SU-DHL-6 (cell line): ENCODE data around the gene TRMT44.

Experiments used
- EZH2phosphoT487 ChIP-seq: fragments of 200-600 bp; sonication (generic), shearing (Covaris generic); conservative IDR thresholded peaks from 2 replicates; pipeline ENCODE4 v1.6.1; 2018; ENCODE audit warnings: mild to moderate bottlenecking, antibody characterized with exemption, low read length, moderate library complexity, mixed read lengths
- TF ChIP-seq, protein P1 (sequence below): fragments of 200-600 bp; sonication (generic); IDR thresholded peaks from one replicate; pipeline ENCODE4 v1.5.1; 2017; ENCODE audit warnings: antibody characterized with exemption, mild to moderate bottlenecking, low read length, moderate library complexity; ENCODE audit not compliant: insufficient read depth, poor library complexity, severe bottlenecking

DNA sequence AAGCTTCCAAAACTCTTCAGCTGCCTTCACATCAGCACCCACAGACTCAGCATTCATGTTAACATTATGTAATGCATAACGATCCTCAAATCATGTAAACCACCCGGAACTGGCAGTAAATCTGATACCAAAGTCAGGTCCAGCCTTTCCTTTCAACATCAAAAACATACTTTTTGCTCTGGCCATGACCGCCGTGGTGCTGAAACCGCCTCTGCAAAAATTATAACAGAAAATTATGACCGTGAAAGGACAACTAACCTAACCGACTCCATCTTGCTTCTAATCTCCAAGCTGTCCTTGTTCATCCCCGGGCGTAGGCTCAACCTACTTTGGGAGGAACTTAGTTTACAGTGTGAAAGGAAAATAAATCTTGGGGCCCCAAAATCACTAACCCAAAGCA lies 51.6 kb downstream of the TRMT44 start:
- TF ChIP-seq, protein P1, sequence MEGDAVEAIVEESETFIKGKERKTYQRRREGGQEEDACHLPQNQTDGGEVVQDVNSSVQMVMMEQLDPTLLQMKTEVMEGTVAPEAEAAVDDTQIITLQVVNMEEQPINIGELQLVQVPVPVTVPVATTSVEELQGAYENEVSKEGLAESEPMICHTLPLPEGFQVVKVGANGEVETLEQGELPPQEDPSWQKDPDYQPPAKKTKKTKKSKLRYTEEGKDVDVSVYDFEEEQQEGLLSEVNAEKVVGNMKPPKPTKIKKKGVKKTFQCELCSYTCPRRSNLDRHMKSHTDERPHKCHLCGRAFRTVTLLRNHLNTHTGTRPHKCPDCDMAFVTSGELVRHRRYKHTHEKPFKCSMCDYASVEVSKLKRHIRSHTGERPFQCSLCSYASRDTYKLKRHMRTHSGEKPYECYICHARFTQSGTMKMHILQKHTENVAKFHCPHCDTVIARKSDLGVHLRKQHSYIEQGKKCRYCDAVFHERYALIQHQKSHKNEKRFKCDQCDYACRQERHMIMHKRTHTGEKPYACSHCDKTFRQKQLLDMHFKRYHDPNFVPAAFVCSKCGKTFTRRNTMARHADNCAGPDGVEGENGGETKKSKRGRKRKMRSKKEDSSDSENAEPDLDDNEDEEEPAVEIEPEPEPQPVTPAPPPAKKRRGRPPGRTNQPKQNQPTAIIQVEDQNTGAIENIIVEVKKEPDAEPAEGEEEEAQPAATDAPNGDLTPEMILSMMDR = no peak
- TF ChIP-seq EZH2phosphoT487 = no peak
